ENCODE data around the gene ARID1B. TPM values are rescaled to one million over a fixed set of nuclear protein-coding genes. Genes with fewer than 3 reads are reported as not detected.

ARID1B gene
- polyA plus RNA-seq, 4 donors, result 7.3 to 43.5 (median 17.0) TPM

DNA sequence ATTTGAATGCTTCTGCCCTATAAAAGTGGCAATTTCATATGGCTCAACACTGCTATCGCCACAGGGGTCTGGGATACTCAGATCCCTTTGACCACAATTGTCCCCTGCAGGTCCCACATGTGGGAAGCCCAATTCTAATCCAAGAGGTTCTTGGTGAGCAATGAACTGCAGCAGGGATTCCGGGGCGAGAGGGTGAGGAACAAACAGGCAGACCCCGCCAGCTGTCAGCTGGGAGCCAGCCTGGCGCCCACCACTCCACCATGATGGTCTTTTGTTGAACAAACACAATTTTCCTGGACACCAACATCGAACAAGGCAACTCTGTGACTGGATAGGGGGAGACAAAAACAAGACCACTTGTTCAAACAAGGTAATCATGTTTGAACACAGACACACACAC lies 465.6 kb downstream of the ARID1B start:
- H3K4me3 ChIP-seq (ENCODE audit: low read depth in 1 of 3, low read length in 3 of 3), result no peak overlapping the region
- H3K4me1 ChIP-seq (ENCODE audit: control insufficient read depth in 3 of 3, insufficient read depth in 2 of 3, low read depth in 1 of 3, low read length in 2 of 3), result peaks cover 0 to 15% (median 7%) of the 10 kb centered on the region in 3 donors
- no peaks in the 10 kb centered on the region for H3K36me3 ChIP-seq (ENCODE audit: control insufficient read depth in 3 of 3, insufficient read depth in 2 of 3, low read depth in 1 of 3, low read length in 3 of 3)
- peaks cover 0 to 7% (median 0%) of the 10 kb centered on the region in 3 donors for H3K27me3 ChIP-seq (ENCODE audit: control insufficient read depth in 3 of 3, insufficient read depth in 3 of 3, low read length in 3 of 3)
- peak overlapping the region in 1 of 3 donors; percentile 82 for H3K27ac ChIP-seq (ENCODE audit: low read depth in 1 of 3, low read length in 2 of 3)
- DNase-seq, result no peak
- WGBS, 3 donors, result 94 to 95% (median 94%) methylated on average over 6 of the region's 6 CpGs
- no peak for FAIRE-seq
- peaks cover 0 to 5% of the 10 kb centered on the region in 2 donors for H3K9me3 ChIP-seq (ENCODE audit: control insufficient read depth in 2 of 2, insufficient read depth in 1 of 2, low read depth in 1 of 2, low read length in 1 of 2)

GRCh38 chr6:157244175-157244574 lies 467.0 kb downstream of the ARID1B start:
- H3K9me3 ChIP-seq (ENCODE audit: control insufficient read depth in 2 of 2, insufficient read depth in 1 of 2, low read depth in 1 of 2, low read length in 1 of 2), result peaks cover 0 to 9% of the 10 kb centered on the region in 2 donors
- H3K36me3 ChIP-seq (ENCODE audit: control insufficient read depth in 3 of 3, insufficient read depth in 2 of 3, low read depth in 1 of 3, low read length in 3 of 3), result no peaks in the 10 kb centered on the region
- DNase-seq, result no peak
- WGBS, 3 donors, result 56 to 71% (median 60%) methylated on average over 4 of the region's 4 CpGs
- no peak for FAIRE-seq
- H3K4me3 ChIP-seq (ENCODE audit: low read depth in 1 of 3, low read length in 3 of 3), result no peak overlapping the region
- H3K4me1 ChIP-seq (ENCODE audit: control insufficient read depth in 3 of 3, insufficient read depth in 2 of 3, low read depth in 1 of 3, low read length in 2 of 3), result peaks cover 0 to 15% (median 7%) of the 10 kb centered on the region in 3 donors
- H3K27ac ChIP-seq (ENCODE audit: low read depth in 1 of 3, low read length in 2 of 3), result no peak overlapping the region
- H3K27me3 ChIP-seq (ENCODE audit: control insufficient read depth in 3 of 3, insufficient read depth in 3 of 3, low read length in 3 of 3), result peaks cover 0 to 3% (median 0%) of the 10 kb centered on the region in 3 donors

- H3K4me3 ChIP-seq (ENCODE audit: low read depth in 1 of 3, low read length in 3 of 3), result no peak overlapping the region
- DNase-seq (no peak), FAIRE-seq (no peak)
- 56 to 78% (median 67%) methylated on average over 4 of the region's 4 CpGs for WGBS, 3 donors
- no peaks in the 10 kb centered on the region for H3K36me3 ChIP-seq (ENCODE audit: control insufficient read depth in 3 of 3, insufficient read depth in 2 of 3, low read depth in 1 of 3, low read length in 3 of 3)
- H3K4me1 ChIP-seq (ENCODE audit: control insufficient read depth in 3 of 3, insufficient read depth in 2 of 3, low read depth in 1 of 3, low read length in 2 of 3), result peaks cover 0 to 15% (median 7%) of the 10 kb centered on the region in 3 donors
- no peak overlapping the region for H3K27ac ChIP-seq (ENCODE audit: low read depth in 1 of 3, low read length in 2 of 3)
- peaks cover 0 to 3% (median 0%) of the 10 kb centered on the region in 3 donors for H3K27me3 ChIP-seq (ENCODE audit: control insufficient read depth in 3 of 3, insufficient read depth in 3 of 3, low read length in 3 of 3)
- H3K9me3 ChIP-seq (ENCODE audit: control insufficient read depth in 2 of 2, insufficient read depth in 1 of 2, low read depth in 1 of 2, low read length in 1 of 2), result peaks cover 0 to 9% of the 10 kb centered on the region in 2 donors
Observed at GRCh38 chr6:157244780-157245179, 467.6 kb downstream of the ARID1B start.

DNA sequence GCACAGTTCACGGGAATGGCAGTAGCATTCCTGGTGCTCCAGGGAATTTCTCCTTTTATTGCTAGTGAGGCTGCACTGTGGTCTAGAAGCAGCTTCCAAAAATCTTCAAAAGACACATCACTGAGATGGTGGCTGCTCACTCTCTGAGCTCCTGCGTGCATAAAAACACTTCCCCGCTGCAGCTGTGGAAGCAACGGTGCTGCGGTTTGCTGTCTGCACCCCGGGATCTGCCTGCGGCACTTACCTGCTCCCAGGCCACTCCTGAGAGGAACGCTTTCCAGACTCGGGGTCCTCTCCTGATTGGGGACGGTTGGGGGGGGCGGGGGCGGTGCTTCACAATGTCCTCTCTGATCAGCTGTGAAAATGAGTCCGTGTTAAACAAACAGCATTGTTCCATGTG lies 468.3 kb downstream of the ARID1B start:
- 74 to 76% (median 75%) methylated on average over 13 of the region's 13 CpGs for WGBS, 3 donors

DNA sequence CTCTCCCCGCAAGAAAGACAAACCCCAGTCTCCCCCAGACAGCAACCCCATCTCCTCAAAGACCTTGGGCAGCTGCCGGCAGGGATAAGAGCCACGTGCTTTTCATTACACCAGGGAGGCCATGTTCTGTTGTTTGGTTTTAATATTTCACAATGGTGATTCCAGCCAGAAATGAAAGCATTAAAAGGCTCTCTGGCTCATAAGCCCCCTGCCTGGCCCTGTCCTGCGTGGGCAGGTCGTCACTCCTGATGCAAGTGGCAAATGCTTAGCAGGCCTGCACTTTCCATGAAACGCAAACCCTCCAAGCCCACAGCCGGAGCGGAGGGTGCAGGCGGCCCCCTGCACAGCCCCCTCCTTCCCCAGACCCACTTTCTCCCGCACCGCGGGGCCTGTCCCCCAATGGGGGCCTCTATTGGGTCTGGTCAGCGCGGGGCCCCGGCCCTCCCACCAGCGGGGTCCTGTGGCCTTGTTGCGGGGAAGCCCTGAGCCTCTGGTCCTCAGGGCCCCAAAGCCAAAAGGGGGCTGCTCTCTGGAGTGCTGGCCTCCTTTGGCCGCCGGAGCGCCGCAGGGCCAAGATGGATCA lies 469.0 kb downstream of the ARID1B start:
- Histone ChIP-seq H3K27me3 (ENCODE audit: control insufficient read depth in 3 of 3, insufficient read depth in 3 of 3, low read length in 3 of 3) (peaks cover 0 to 3% (median 0%) of the 10 kb centered on the region in 3 donors), H3K4me3 (ENCODE audit: low read depth in 1 of 3, low read length in 3 of 3) (no peak overlapping the region), H3K27ac (ENCODE audit: low read depth in 1 of 3, low read length in 2 of 3) (no peak overlapping the region), H3K36me3 (ENCODE audit: control insufficient read depth in 3 of 3, insufficient read depth in 2 of 3, low read depth in 1 of 3, low read length in 3 of 3) (no peaks in the 10 kb centered on the region), H3K4me1 (ENCODE audit: control insufficient read depth in 3 of 3, insufficient read depth in 2 of 3, low read depth in 1 of 3, low read length in 2 of 3) (peaks cover 0 to 4% (median 0%) of the 10 kb centered on the region in 3 donors), H3K9me3 (ENCODE audit: control insufficient read depth in 2 of 2, insufficient read depth in 1 of 2, low read depth in 1 of 2, low read length in 1 of 2) (peaks cover 0 to 9% of the 10 kb centered on the region in 2 donors)
- WGBS, 3 donors, result 90 to 96% (median 94%) methylated on average over 21 of the region's 21 CpGs
- no peak for DNase-seq
- FAIRE-seq, result no peak

More for the DNA sequence above, 468.3 kb downstream of the ARID1B start:
- Histone ChIP-seq H3K36me3 (ENCODE audit: control insufficient read depth in 3 of 3, insufficient read depth in 2 of 3, low read depth in 1 of 3, low read length in 3 of 3) (no peaks in the 10 kb centered on the region), H3K9me3 (ENCODE audit: control insufficient read depth in 2 of 2, insufficient read depth in 1 of 2, low read depth in 1 of 2, low read length in 1 of 2) (peaks cover 0 to 9% of the 10 kb centered on the region in 2 donors), H3K27ac (ENCODE audit: low read depth in 1 of 3, low read length in 2 of 3) (no peak overlapping the region), H3K27me3 (ENCODE audit: control insufficient read depth in 3 of 3, insufficient read depth in 3 of 3, low read length in 3 of 3) (peaks cover 0 to 3% (median 0%) of the 10 kb centered on the region in 3 donors), H3K4me1 (ENCODE audit: control insufficient read depth in 3 of 3, insufficient read depth in 2 of 3, low read depth in 1 of 3, low read length in 2 of 3) (peaks cover 0 to 10% (median 2%) of the 10 kb centered on the region in 3 donors), H3K4me3 (ENCODE audit: low read depth in 1 of 3, low read length in 3 of 3) (no peak overlapping the region)
- FAIRE-seq (no peak), DNase-seq (no peak)

DNA sequence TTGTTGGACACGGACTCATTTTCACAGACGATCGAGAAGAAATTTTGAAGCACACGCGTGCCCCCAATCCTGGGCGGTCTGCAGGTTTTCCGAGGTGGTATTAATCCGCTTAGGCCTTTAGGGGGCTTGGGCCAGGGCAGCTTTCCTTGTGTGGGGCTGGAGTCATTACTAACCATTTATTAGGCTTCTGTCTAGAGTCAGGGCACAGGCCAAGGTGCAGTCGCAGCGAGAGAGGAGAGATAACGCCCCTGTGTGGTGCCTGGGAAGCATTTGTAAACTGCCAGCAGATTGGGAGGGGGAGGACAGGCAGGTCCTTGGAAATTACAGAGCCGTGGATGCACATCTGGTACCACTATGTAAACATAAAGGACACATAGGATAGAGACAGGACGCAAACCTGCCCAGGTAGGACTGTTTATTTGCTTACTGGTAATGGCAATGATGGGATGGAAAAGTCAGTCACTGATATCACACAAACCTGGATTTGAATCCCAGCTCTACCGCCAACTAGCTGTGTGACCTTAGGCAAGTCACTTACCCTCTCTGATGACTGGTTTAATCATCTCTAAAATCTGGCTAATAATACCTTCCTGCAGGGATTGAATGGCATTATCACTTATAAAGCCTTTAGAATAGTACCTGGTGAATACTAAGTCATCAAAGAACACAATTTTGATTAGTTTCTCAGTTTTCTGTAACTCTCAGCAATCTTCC lies 469.8 kb downstream of the ARID1B start:
- peaks cover 0 to 4% of the 10 kb centered on the region in 2 donors for H3K9me3 ChIP-seq (ENCODE audit: control insufficient read depth in 2 of 2, insufficient read depth in 1 of 2, low read depth in 1 of 2, low read length in 1 of 2)
- H3K4me1 ChIP-seq (ENCODE audit: control insufficient read depth in 3 of 3, insufficient read depth in 2 of 3, low read depth in 1 of 3, low read length in 2 of 3), result peaks cover 0 to 4% (median 0%) of the 10 kb centered on the region in 3 donors
- 68 to 82% (median 77%) methylated on average over 14 of the region's 14 CpGs for WGBS, 3 donors
- no peaks in the 10 kb centered on the region for H3K36me3 ChIP-seq (ENCODE audit: control insufficient read depth in 3 of 3, insufficient read depth in 2 of 3, low read depth in 1 of 3, low read length in 3 of 3)
- H3K27ac ChIP-seq (ENCODE audit: low read depth in 1 of 3, low read length in 2 of 3), result no peak overlapping the region
- FAIRE-seq (no peak), DNase-seq (peak; percentile 30 to 43)
- H3K27me3 ChIP-seq (ENCODE audit: control insufficient read depth in 3 of 3, insufficient read depth in 3 of 3, low read length in 3 of 3), result peaks cover 0 to 3% (median 0%) of the 10 kb centered on the region in 3 donors
- H3K4me3 ChIP-seq (ENCODE audit: low read depth in 1 of 3, low read length in 3 of 3), result no peak overlapping the region

DNA sequence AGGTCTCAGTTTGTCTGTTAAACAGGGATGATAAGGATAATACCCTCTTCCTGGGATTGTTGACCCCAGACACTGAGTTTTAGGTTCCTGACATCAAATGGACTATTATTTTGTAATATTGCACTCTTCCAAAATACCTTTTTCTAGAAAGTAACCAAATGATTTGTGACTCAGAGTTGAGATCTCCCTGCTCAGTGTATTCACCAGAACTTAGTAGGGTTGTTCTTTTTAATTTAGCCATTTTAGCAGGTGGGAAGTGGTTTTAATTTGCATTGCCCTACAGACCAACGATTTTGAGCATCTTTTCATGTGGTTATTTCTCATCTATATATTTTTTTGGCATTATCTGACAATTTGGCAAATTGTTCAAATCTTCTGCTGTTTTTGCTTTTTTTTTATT lies 471.1 kb downstream of the ARID1B start:
- Histone ChIP-seq H3K27me3 (ENCODE audit: control insufficient read depth in 3 of 3, insufficient read depth in 3 of 3, low read length in 3 of 3) (peaks cover 0 to 2% (median 0%) of the 10 kb centered on the region in 3 donors), H3K4me1 (ENCODE audit: control insufficient read depth in 3 of 3, insufficient read depth in 2 of 3, low read depth in 1 of 3, low read length in 2 of 3) (no peaks in the 10 kb centered on the region), H3K9me3 (ENCODE audit: control insufficient read depth in 2 of 2, insufficient read depth in 1 of 2, low read depth in 1 of 2, low read length in 1 of 2) (peaks cover 0 to 4% of the 10 kb centered on the region in 2 donors), H3K36me3 (ENCODE audit: control insufficient read depth in 3 of 3, insufficient read depth in 2 of 3, low read depth in 1 of 3, low read length in 3 of 3) (no peaks in the 10 kb centered on the region), H3K27ac (ENCODE audit: low read depth in 1 of 3, low read length in 2 of 3) (no peak overlapping the region), H3K4me3 (ENCODE audit: low read depth in 1 of 3, low read length in 3 of 3) (no peak overlapping the region)
- WGBS, 3 donors, result 59 to 75% (median 69%) methylated on average over 1 of the region's 1 CpG
- DNase-seq (no peak), FAIRE-seq (no peak)

- H3K4me1 ChIP-seq (ENCODE audit: control insufficient read depth in 3 of 3, insufficient read depth in 2 of 3, low read depth in 1 of 3, low read length in 2 of 3), result no peaks in the 10 kb centered on the region
- H3K9me3 ChIP-seq (ENCODE audit: control insufficient read depth in 2 of 2, insufficient read depth in 1 of 2, low read depth in 1 of 2, low read length in 1 of 2), result peaks cover 0 to 4% of the 10 kb centered on the region in 2 donors
- no peaks in the 10 kb centered on the region for H3K36me3 ChIP-seq (ENCODE audit: control insufficient read depth in 3 of 3, insufficient read depth in 2 of 3, low read depth in 1 of 3, low read length in 3 of 3)
- no peaks in the 10 kb centered on the region for H3K27me3 ChIP-seq (ENCODE audit: control insufficient read depth in 3 of 3, insufficient read depth in 3 of 3, low read length in 3 of 3)
- 87 to 91% (median 89%) methylated on average over 8 of the region's 8 CpGs for WGBS, 3 donors
- no peak overlapping the region for H3K27ac ChIP-seq (ENCODE audit: low read depth in 1 of 3, low read length in 2 of 3)
- FAIRE-seq (no peak), DNase-seq (no peak)
- H3K4me3 ChIP-seq (ENCODE audit: low read depth in 1 of 3, low read length in 3 of 3), result no peak overlapping the region
Observed at GRCh38 chr6:157249826-157250225, 472.6 kb downstream of the ARID1B start.

Data from small intestine (tissue), 7 donors.